ENCODE measurements around the gene PPP1CB.

- TF ChIP-seq CTCF (IDR thresholded peaks at IDR 0.05) = no peak
- no peak for TF ChIP-seq POLR2A (IDR thresholded peaks at IDR 0.05)
- no peak for TF ChIP-seq EP300 (IDR thresholded peaks at IDR 0.05)
- no peak for TF ChIP-seq POLR2AphosphoS5 (IDR thresholded peaks at IDR 0.05)
These were observed 15.7 kb downstream of the PPP1CB start for GRCh38 chr2:28767337-28767736.
